HG03565 (cell line): ENCODE data around the gene ANKRD33B.
A peak's percentile ranks its signal among the peaks of the same experiment; 100 is the strongest.

ENCODE experiments used
- ATAC-seq: cut with Tn5 transposase; IDR thresholded peaks from one replicate; pipeline ENCODE4 v1.9.1; 2021; ENCODE audit warnings: mild to moderate bottlenecking, moderate library complexity; ENCODE audit not compliant: unreplicated experiment

ANKRD33B gene

GRCh38 chr5:10688651-10689171 lies 124.8 kb downstream of the ANKRD33B start:
- ATAC-seq = no peak

GRCh38 chr5:10689391-10690081 lies 125.7 kb downstream of the ANKRD33B start:
- ATAC-seq = no peak

- ATAC-seq = no peak
Measured at GRCh38 chr5:10690460-10691440, 126.9 kb downstream of the ANKRD33B start.

GRCh38 chr5:10691826-10692785 lies 128.2 kb downstream of the ANKRD33B start:
- ATAC-seq = no peak

GRCh38 chr5:10695055-10695649 lies 131.3 kb downstream of the ANKRD33B start:
- ATAC-seq = peak; percentile 45

GRCh38 chr5:10695759-10696543 lies 132.1 kb downstream of the ANKRD33B start:
- no peak for ATAC-seq

GRCh38 chr5:10699281-10699874 lies 135.5 kb downstream of the ANKRD33B start:
- ATAC-seq = peak; percentile 34

- ATAC-seq = peak; percentile 53
Measured at GRCh38 chr5:10699987-10700386, 136.1 kb downstream of the ANKRD33B start.

- ATAC-seq = no peak
Measured at GRCh38 chr5:10700516-10700915, 136.6 kb downstream of the ANKRD33B start.

GRCh38 chr5:10701567-10702039 lies 137.7 kb downstream of the ANKRD33B start:
- no peak for ATAC-seq

- no peak for ATAC-seq
Measured at GRCh38 chr5:10702040-10702629, 138.3 kb downstream of the ANKRD33B start.

GRCh38 chr5:10702911-10703491 lies 139.1 kb downstream of the ANKRD33B start:
- no peak for ATAC-seq

GRCh38 chr5:10703676-10704075 lies 139.8 kb downstream of the ANKRD33B start:
- no peak for ATAC-seq

- peak; percentile 28 for ATAC-seq
Measured at GRCh38 chr5:10704949-10705621, 141.2 kb downstream of the ANKRD33B start.

GRCh38 chr5:10705747-10706146 lies 141.9 kb downstream of the ANKRD33B start:
- ATAC-seq = no peak

GRCh38 chr5:10706326-10706725 lies 142.5 kb downstream of the ANKRD33B start:
- no peak for ATAC-seq
